GM21360 (cell line): ENCODE data around the gene TOGARAM2.
"Not testable (repeated sequence)": the region's sequence is repeated elsewhere in the genome, so short reads cannot be mapped to it uniquely, and the experiment has no call there.

Experiments used
- ATAC-seq: cut with Tn5 transposase; IDR thresholded peaks from one replicate; pipeline ENCODE4 v1.9.1; 2021; ENCODE audit warnings: mild to moderate bottlenecking, moderate library complexity; ENCODE audit not compliant: unreplicated experiment

TOGARAM2 gene

DNA sequence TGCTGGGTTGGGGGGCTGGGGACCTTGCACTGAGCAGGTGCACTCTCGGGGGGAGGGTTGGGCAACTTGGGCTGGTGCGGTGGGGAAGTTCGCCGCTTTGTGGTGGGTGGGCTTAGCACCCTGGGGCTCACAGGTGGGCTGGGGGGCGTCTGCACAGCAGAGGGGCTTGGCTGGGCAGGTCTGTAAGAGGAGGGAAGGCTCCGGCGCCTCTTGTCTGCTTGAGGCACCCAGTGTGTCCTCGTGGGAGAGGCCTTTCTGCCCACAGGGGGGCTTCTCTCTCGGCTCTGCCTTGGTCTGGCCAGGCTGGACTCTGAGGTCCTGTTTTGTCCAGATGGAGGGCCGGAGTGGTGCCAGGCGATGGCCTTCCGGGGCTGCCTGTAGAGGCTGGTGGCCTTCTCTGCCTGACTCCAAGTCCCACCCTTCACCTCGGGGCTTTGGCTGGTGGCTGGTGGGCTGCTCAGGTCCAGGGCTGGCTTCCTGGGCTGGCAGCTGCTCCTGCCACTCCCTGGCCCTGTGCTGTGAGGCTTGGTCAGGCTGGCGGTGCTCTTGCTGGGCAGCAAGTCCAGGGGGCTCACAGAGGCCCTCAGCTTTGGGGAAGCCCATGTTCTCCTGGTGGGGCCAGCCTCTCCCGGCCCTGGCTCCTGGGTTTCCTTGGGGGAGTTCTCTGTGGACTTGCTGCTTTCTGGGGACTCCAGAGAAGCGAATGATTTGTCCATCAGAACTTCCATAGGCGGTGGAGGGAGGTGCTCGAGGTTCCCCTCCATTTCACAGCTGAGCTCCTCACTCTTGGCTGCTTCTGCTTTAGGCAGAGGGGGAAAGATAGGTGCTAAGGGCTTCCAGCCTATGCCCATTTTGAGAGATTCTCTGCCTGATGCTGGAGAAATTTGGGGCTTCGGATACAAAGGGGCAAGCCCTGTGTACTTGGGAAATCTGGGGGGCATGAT lies 90.2 kb downstream of the TOGARAM2 start:
- ATAC-seq = no peak

GRCh38 chr2:29072251-29072650 lies 91.2 kb downstream of the TOGARAM2 start:
- no peak for ATAC-seq

DNA sequence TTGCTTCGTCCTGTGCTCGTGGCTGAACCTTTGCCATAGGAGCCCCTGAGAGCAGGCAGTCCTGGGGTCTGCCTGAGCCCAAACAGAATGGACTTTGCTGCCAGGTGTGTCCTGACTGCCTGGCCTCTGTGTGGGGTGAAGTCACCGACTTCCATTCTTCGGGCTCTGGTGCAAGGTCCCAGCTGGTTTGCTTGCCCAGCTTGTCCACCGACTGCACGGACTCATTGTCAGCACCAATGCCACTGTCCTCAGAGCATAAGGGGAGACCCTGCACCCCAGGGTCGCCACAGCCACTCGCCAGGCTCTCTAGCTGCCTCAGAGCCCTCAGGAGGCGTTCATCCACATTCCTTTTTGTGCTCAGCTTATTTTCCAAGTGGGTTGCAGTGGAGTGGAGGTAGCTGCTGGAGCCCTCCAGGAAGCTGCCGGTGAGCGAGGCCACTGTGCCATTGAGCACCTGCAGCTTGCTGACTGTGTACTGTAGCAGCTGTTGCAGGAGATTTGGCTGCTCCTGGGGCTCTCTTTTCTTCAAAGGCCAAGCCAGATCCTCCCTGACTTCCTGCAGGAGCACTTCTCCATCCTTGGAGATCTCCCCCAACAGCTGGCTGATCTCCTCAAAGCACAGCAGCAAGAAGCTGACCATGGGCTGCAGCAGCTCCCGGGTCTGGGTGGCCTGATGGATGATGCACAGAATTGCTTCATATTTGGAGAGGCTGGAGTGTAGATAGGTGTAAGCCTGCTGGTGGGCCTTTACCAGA lies 92.0 kb downstream of the TOGARAM2 start:
- no peak for ATAC-seq

DNA sequence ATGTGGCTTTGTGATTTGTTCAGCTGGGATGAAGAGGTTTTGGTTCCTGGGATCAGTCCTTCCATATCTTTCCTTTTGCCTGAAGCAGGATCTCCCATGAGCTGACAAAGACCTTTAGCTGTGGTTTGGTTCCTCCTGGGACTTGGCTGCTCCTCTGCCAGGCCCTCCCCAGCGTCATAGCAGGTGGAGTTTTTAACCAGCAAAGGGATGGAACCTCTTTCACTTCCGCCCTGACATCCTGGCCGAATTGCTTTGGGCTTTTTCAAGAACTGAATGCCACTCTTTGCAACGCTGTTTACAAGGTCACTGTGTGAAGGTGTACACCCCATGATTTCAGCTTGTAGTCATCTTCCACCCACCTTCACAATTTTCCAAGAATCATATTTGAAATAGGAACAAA lies 92.8 kb downstream of the TOGARAM2 start:
- no peak for ATAC-seq

DNA sequence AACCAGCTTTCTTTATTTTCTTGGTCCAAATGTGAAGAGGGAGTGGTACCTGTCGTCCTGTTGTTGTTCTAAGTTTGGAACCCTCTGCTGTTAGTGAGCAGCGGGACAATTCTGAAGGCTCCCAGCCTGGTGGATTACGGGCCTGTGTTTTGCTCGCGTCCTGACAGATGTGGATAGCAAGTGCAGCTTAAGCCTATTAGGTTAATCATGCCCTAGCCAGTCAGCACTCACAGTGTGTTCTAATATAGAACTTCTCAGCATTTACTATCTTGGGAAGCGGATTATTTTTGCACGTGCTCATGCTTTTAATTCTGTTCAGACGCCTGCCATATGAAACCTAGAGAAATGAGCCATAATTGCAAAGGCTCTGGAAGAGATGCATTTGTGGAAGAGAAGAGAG lies 93.3 kb downstream of the TOGARAM2 start, which contains the start of gene PCARE:
PCARE (minus strand) TSS at position 113 of the 400 bp plus-strand sequence. CDS start 262 bp downstream, outside the sequence.
- no peak for ATAC-seq

DNA sequence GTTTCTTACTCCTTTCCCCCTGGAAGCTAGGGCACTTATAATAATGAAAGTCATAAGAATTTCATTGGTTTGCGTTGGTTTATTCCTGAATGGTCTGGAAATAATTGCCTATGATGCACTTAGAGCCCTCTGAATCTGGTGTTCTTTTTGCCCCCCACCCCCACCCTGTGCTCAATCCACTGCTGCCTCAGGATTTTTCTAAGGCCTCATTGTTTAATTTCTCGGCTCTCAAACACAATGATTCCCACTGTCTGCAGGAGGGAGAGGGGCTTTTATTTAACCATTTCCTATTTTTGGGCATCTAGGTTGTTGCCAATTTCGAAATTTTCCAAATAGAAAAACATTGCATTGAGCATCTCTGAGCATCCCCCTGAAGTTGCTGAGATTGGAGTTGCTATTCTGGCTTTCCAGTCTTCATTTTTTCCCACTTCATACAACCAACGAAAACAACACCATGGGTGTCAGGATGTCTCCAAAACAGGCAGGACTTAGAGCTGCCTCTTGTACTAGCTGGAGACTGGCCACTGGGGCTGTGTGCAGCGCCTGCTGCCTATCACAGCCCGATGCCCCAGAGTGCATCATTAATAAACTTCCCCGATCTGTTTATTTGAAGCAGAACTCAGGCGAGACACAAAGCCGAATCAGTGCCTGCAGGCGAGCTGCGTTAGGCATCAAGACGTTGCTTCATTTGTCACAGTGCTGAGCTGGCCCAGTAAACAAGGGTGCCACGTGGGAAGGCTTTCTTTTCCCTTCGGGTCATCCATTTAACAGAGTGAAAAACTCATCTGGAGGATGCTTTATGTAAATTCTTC lies 95.0 kb downstream of the TOGARAM2 start:
- ATAC-seq = no peak

DNA sequence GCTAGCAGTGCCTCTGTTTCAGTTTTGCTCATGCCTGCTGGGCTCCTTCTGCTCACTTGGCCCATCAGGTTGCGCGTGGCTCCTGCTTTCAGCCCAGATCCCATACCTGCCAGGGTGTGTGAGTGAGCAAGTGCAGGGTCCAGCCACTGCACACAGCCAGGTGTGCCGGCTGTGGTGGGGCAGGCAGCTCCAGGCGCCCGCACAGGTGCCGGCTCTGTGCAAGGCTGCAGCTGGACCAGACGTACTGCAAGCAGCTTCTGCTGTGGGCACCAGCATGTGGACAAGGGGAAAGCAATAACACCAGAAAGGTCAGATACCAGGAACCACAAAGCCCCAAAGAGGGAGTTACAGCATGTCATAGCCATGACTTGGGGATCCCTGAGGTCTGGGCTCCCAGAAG lies 98.8 kb downstream of the TOGARAM2 start:
- ATAC-seq = no peak

- no peak for ATAC-seq
These were observed 100.0 kb downstream of the TOGARAM2 start for GRCh38 chr2:29080886-29081743.

DNA sequence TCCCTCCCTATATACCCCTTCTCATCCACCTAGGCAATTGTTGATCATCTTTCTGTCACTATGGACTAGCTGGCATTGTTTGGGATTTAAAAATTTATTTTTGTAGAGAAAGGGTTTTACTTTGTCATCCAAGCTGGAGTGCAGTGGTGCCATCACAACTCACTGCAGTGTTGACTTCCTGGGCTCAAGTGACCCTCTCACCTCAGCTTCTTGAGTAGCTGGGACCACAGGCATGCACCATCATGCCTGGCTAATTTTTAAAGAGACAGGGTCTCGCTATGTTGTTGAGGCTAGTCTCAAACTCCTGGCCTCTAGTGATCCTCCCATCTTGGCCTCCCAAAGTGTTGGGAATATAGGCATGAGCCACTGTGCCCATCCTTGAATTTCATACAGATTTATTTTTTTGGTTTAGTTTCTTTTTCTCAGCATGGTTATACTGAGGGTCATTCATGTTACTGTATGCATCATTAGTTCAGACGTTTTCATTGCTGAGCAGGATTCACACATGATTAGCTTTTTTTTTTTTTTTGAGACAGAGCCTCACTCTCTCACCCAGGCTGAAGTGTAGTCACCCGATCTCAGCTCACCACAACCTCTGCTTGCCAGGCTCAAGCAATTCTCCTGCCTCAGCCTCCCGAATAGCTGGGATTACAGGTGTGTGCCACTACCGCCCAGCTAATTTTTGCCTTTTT lies 101.9 kb downstream of the TOGARAM2 start:
- ATAC-seq = peak; percentile 86

DNA sequence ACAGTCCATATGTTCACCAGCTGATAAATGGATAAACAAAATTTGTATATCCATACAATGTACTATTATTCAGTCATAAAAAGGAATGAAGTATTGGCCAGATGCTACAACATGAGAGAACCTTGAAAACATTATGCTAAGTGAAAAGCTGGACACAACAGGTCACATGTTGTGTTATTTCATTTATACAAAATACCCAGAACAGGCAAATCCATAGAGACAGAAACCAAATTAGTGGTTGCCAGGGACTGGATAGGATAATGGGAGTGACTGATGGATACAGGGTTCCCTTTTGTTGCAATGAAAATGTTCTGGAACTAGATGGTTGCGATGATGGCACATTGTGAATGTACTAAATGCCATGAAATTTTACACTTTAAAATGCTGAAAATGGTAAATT lies 103.5 kb downstream of the TOGARAM2 start:
- ATAC-seq = no peak

DNA sequence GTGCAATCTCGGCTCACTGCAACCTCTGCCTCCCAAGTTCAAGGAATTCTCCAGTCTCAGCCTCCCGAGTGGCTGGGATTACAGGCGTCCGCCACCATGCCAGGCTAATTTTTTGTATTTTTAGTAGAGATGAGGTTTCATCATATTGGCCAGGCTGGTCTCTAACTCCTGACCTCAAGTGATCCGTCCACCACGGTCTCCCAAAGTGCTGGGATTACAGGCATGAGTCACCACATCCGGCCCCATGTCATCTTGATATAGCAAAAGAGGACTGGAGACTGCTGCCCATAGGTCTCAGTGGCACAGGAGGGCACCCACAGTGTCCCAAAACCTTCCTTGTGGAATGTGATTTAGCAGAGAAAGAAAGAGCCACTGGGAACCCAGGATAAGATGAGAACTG lies 109.2 kb downstream of the TOGARAM2 start:
- ATAC-seq = not testable (repeated sequence)

- no peak for ATAC-seq
These were observed 115.9 kb downstream of the TOGARAM2 start for GRCh38 chr2:29096969-29097368.

DNA sequence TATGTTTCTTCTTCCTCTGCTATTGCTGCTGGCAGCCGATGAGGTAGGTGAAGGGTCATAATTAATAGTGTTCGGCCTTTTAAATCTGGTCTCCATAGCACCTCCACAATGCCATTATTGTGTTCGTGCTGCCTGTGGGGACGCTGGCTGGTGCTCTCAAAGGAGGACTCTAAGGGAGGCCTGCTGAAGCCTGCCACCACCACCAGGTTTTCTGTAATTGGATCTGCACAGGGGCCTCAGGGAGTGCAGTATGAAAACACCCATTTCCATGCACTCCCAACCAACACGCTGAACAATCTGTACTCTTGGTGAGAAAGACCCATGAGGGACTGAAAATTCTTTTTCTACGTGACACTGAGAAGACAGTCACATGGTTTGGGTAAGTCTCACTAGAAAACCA lies 116.5 kb downstream of the TOGARAM2 start:
- no peak for ATAC-seq

DNA sequence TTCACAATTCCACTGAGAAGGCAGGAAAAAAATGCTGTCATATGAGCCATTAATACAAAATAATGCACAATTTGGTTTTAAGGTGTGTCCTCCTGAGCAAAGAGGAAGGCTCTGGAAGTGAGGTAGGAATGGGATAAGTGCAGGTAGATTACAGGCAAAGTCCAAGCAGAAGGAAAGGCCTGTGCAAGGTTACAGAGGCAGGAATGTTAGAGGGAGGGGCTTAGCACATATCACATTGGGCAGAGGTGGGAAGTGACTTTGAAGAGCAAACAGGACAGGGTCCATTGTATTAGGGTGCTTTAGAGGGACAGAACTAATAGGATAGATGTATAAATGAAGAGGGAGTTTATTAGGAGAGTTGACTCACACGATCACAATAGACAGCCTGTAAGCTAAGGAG lies 119.5 kb downstream of the TOGARAM2 start:
- ATAC-seq = no peak
